GM19240 (cell line): Measurements from ENCODE around the gene CTNNB1.

Experiments used
- DNase-seq: peaks from one replicate; pipeline ENCODE4 v3.0.0; 2011; ENCODE audit warnings: low spot score; ENCODE audit not compliant: insufficient read length

The CTNNB1 gene

GRCh38 chr3:41198950-41199865 lies at the start of gene CTNNB1:
Gene CTNNB1, plus strand, starts transcription at chr3:41199505. Its CDS starts 24,564 bp downstream, at chr3:41224069.
- no peak for DNase-seq

GRCh38 chr3:41155834-41156233 lies 43.5 kb upstream of the CTNNB1 start:
- no peak for DNase-seq

GRCh38 chr3:41158947-41159346 lies 40.4 kb upstream of the CTNNB1 start:
- DNase-seq = no peak

DNA sequence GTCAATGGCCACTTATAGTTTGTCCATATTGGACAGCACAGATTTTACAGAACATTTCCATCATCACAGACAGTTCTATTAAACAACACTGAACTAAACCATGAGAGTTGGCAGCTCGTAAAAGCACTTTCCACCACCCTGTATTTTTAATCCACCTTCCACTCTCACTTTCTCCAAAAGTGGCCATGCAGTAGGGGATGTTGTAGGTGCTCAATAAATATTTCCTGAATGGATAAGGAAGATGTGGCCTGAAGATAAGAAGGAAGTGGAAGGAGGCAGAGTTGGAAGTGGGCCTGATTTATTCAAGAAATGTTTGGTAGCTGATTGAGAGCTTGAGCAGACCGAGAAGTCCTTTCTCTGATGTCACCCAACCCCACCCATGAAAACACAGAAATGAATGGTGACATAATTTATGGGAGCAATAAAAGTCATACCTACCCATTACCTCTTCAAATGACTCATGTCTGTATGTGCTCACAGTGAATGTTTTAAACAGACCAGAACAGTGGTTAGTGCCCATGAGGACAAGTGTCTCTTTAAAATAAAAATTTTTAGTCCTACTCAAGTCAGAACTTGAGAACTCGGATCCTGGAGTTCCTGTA lies 39.6 kb upstream of the CTNNB1 start:
- DNase-seq = no peak

GRCh38 chr3:41162541-41162940 lies 36.8 kb upstream of the CTNNB1 start:
- DNase-seq = no peak

GRCh38 chr3:41163006-41163405 lies 36.3 kb upstream of the CTNNB1 start:
- no peak for DNase-seq

DNA sequence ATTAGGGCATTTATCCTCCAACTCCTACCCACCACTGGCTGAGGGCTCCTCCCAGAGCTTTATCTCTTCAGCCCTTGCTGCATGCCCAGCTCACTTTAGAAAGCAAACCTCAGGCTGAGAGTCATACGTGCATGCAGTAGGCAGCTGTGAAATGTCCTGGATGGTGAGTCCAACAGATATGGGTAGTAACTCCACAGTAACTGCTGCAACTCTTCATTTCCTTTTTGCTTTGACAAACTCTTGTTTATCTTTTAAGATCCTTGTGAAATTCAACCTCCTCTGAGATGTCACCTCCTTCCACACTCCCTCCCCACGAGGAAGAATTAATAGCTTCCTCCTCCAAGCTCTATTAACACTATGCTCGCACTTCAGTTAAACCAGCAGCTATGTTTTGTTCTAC lies 35.9 kb upstream of the CTNNB1 start:
- DNase-seq = no peak

- no peak for DNase-seq
Observed at GRCh38 chr3:41164777-41165176, 34.5 kb upstream of the CTNNB1 start.

DNA sequence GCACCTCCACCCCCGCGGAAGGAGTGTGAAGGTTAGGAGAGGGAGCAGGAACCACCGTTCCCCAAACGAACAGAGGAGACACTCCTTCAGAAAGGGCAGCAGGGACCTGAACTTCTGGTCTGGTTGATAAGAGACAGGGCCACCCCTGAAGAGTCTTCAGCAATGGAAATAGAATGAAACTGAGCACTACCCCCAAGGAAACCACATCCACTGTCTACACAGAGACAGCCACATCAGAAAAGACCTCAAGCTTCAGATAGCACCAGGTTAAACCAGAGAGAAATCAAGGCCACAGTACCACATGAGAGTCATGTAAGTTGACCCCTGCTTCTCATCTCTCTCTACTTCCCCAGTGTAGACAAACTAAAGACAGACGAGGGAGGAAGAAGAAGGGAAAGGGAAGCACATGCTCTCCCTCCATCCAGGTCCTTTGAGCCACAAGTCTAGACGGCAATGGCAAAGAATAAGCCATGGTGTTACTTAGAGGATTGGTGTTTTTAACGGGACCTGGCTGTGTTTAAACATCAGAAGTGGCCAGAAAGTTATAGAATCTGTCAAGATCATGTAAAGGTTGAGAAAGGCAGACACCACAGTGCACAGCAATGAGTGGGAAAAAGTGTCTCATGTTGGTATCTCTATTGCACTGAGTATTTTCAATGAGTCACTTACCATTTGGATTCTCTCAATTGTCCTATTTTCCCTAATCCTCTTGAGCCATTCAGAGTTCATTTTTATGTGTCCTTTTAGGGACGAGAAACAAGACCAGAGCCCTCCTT lies 31.4 kb upstream of the CTNNB1 start:
- no peak for DNase-seq

GRCh38 chr3:41169023-41169422 lies 30.3 kb upstream of the CTNNB1 start:
- no peak for DNase-seq

- DNase-seq = no peak
Observed at GRCh38 chr3:41173926-41174885, 25.1 kb upstream of the CTNNB1 start.

DNA sequence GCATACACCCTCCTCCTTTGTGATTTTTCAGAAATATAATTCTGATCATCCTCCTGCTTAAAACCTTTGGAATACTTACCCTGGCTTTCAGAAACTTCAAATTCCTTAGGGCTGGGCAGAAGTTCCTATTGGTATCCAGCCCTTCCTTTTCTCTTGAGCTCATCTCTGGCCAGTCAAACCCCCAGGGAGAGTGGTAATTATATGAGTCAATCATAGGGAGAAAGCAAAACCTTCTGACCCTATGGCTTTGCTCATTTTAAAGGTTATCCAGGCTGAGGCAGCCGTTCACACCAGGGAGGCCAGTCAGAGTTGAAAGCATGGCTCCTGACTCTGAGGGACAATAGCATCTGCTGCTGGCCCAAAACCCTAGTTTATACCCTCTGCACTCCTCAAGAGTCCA lies 23.9 kb upstream of the CTNNB1 start:
- DNase-seq = no peak

GRCh38 chr3:41176596-41176995 lies 22.7 kb upstream of the CTNNB1 start:
- DNase-seq = no peak

DNA sequence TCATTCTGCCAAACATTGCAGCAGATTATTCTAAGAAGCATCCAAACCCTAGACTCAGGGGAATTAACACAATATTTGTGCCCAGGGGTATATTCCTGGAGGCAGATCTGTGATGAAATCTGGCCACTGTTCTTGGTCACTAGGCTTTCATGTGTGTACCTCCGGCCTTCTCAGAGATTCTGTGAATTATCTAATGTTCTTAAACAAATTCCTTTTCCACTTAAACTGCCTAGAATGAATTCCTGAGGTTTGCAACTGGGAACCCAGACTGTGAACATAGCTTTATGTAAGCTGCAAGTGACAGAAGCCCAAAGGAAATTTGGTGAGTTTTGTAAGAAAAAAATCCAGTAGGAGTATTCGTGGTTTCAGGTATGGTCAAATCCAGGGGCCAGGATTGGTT lies 20.7 kb upstream of the CTNNB1 start:
- no peak for DNase-seq

DNA sequence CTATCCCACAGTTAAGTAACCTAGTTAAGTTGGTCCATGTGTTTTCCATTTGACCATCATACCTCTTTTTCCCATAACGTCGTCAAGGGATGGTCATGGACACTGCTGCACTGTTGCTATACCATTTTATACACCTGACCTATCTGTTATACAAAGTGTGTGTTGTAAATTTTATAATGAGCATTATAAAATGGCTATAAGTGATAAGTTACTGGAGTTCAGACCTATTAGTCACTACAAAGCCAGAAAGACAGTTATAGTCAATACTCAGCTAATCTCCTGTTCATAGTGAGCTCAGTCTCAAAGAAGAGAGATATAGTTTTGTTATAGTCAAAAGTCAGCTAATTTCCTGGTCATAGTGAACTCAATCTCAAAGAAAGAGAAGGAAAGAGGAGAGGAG lies 18.9 kb upstream of the CTNNB1 start:
- DNase-seq = no peak

DNA sequence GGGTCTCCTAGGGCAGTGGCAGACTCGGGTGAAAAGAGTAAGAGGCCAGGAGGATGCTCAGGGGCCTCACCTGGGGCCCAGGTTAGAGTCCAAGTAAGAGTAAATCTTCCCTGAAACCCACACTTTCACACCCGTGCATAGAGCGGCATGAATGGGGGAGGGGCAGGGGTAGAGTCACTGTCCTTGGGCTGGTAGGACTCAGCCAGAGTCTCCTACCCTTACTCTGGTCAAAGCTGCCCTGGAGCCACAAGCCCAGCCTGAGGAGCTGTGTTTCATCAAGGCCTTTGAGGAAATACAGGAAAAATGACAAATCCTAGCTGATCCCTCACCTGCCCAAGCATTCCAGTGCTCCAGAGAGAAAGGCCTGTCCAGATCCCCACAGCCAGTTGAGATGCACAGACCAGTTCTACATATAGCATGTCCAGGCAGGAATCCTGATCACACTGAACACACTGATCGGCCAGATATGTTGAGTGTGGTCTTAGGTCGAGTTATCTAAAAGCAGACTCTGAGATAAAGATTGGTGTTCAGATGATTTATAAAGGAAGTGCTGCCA lies 16.7 kb upstream of the CTNNB1 start:
- no peak for DNase-seq

GRCh38 chr3:41184394-41184793 lies 14.9 kb upstream of the CTNNB1 start:
- DNase-seq = no peak

- no peak for DNase-seq
Observed at GRCh38 chr3:41186297-41186696, 13.0 kb upstream of the CTNNB1 start.

DNA sequence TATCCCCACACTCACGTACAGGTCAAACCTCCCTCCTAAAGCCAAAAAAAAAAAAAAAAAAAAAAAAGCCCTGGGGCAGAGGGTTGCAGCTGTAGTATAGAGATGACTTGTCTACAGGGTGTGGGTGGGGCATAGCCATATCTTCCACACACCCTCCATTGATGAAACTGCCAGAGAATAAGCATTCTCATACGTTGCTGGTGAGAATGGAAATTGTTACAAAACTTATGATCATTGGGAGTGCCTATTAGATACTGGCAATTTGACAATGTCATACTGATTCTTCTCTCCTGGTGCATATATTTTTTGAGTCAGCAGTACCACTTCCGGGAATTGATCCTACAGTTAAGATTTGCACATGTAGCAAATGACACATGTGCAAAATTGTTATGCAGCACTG lies 11.0 kb upstream of the CTNNB1 start:
- DNase-seq = no peak

- no peak for DNase-seq
Observed at GRCh38 chr3:41190509-41191284, 8.6 kb upstream of the CTNNB1 start.
